ENCODE results near the gene USP20.

Gene USP20

DNA sequence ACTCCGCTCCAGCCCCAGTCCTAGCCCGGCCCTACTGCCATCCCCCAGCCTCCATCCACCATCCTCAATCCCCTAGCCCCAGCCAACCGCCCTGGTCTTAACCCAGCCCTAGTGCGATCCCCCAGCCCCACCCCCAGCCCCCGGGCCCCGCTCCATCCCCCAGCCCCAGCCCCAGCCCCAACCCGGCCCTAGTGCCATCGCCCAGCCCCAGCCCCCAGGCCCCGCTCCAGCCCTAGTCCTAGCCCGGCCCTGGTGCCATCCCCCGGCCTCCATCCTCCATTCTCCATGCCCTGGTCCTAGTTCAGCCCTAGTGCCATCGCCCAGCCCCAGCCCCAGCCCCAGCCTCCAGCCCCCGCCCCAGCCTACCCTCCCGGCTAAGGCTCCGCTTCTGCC lies 11.7 kb upstream of the USP20 start:
- H3K27ac ChIP-seq, result peak overlapping the region; percentile 75
- no peak for TF ChIP-seq ZFX (IDR thresholded peaks at IDR 0.05)
- TF ChIP-seq, protein P1, sequence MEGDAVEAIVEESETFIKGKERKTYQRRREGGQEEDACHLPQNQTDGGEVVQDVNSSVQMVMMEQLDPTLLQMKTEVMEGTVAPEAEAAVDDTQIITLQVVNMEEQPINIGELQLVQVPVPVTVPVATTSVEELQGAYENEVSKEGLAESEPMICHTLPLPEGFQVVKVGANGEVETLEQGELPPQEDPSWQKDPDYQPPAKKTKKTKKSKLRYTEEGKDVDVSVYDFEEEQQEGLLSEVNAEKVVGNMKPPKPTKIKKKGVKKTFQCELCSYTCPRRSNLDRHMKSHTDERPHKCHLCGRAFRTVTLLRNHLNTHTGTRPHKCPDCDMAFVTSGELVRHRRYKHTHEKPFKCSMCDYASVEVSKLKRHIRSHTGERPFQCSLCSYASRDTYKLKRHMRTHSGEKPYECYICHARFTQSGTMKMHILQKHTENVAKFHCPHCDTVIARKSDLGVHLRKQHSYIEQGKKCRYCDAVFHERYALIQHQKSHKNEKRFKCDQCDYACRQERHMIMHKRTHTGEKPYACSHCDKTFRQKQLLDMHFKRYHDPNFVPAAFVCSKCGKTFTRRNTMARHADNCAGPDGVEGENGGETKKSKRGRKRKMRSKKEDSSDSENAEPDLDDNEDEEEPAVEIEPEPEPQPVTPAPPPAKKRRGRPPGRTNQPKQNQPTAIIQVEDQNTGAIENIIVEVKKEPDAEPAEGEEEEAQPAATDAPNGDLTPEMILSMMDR (conservative IDR thresholded peaks at IDR 0.05), result no peak

DNA sequence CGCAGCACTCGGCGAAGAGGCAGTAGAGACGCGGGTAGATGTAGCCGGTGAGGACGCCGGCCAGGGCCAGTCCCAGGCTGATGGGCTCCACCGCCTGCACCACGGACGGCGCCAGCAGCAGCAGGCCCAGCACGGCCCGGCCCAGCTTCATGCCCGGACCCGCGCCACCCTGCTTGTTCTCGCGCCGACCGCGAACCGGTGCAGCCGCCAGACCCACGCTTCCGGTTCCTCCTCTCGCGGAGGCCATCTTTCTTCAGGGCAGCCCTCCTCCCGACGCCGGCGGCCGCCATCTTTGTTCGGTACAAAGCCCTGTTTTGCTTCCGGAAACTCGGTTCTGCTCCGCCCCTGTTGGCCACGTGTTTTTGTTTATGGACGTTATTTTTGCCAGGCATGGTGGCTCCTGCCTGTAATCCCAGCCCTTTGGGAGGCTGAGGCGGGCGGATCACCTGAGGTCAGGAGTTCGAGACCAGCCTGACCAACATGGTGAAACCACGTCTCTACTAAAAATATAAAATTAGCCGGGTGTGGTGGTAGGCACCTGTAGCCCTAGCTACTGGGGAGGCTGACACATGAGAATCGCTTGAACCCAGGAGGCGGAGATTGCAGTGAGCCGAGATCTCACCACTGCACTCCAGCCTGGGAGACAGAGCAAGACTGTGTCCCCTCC lies 11.2 kb upstream of the USP20 start, which contains the start of gene TOR1A:
Gene TOR1A, minus strand, starts transcription at position 202 of the 667 bp plus-strand sequence. Its CDS starts 51 bp downstream, at position 151.
- TF ChIP-seq, protein P1 (conservative IDR thresholded peaks at IDR 0.05), result no peak
- TF ChIP-seq ZFX (IDR thresholded peaks at IDR 0.05), result peak; percentile 81; the same call in 1 of the 2 replicates
- peak within 1 kb of the TSS; percentile 75 for H3K27ac ChIP-seq

DNA sequence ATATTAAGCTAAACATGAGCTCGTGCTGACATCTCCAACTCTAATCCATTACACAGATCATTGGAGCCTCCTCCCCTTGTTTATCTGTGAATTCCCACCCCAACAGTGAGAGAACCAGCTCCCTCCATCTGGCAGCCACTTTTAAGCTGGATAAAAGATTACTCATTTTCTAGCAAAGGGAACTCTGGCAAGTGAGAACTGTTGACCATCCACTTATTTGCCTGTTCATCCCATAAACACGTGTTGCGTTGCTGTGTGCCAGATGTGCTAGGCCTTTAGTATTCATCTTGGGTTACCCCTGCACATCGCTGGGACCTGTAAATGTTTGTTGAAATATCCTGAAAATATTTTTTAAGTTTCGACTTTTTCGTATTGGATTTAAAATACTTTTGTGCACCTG lies 8.9 kb upstream of the USP20 start:
- no peak for TF ChIP-seq ZFX (IDR thresholded peaks at IDR 0.05)
- TF ChIP-seq, protein P1 (conservative IDR thresholded peaks at IDR 0.05), result no peak
- H3K27ac ChIP-seq, result no peak overlapping the region

DNA sequence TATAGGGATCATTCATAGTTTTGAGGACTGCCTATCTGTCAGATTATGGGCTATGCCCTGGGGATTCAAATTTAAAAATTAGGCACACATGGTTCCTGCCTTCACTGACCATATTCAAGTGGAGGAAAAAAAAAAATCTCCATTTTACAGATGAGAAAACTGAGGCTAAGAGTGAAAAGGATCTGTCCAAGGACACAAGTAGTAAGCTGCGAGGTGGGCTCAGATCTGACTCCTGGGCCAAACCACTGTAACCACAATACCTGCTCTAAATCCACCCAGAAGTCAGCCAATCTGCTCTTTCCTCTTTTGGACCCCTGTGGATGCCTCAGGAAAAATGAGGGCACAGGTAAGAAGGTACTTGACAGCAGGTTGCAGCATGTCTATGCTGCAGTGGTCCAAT lies 8.5 kb upstream of the USP20 start:
- TF ChIP-seq ZFX (IDR thresholded peaks at IDR 0.05), result no peak
- TF ChIP-seq, protein P1 (conservative IDR thresholded peaks at IDR 0.05), result no peak
- no peak overlapping the region for H3K27ac ChIP-seq

DNA sequence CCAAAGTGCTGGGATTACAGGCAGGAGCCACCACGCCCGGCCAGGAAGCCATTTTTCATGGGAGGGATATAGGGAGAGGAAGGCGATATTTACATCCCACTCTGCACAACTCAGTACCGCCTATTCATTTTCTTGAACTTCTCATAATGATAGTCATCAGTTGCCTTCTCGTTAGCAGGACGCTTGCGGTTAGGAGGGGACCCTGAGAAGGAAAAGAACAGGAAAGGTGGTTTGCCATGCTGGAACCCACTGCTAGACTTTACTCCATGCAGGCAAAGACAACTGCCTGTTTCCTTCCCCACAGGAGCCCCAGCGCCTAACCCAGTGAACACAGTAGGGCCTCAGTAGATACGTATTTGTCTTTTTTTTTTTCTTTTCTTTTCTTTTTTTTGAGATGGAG lies 7.2 kb upstream of the USP20 start:
- TF ChIP-seq, protein P1 (conservative IDR thresholded peaks at IDR 0.05), result no peak
- no peak for TF ChIP-seq ZFX (IDR thresholded peaks at IDR 0.05)
- no peak overlapping the region for H3K27ac ChIP-seq

DNA sequence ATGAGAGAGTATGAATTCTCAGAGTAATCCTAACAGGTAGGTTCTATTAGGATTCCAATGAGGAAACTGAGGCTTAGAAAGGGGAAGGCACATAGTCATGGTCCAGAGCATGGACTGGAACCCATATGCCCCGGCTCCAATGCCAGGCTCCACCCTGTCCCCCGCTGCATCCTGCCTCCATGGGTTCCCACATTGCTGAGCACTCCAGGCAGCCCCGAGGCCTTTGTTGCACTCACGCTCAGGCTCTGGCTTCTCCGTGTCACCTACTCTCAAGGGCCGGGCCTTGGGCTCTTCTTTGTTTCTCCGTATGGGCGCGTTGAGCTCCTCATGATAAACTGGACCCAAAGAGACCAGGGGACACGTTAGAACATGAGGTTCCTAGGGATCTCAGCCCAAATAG lies 6.3 kb upstream of the USP20 start:
- no peak for TF ChIP-seq ZFX (IDR thresholded peaks at IDR 0.05)
- TF ChIP-seq, protein P1 (conservative IDR thresholded peaks at IDR 0.05), result no peak
- H3K27ac ChIP-seq, result no peak overlapping the region

DNA sequence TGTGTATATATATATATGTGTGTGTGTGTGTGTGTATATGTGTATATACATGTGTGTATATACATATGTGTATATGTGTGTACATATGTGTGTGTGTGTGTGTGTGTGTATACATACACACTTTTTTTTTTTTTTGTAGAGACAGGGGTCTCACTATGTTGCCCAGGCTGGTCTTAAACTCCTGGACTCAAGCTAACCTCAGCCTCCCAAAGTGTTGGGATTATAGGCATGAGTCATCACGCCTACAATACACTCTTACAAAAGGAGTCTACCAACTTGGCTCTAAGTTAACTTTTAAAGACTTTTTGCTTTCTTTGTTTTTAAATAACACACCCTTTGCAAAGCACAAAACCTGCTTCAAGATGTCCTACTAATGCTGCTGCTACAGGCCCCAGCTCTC lies 2.3 kb upstream of the USP20 start:
- TF ChIP-seq ZFX (IDR thresholded peaks at IDR 0.05), result no peak
- TF ChIP-seq, protein P1 (conservative IDR thresholded peaks at IDR 0.05), result no peak
- no peak overlapping the region for H3K27ac ChIP-seq

All from C4-2B (cell line).